ENCODE results near the gene SLC39A11.
"Not testable (repeated sequence)": the region's sequence is repeated elsewhere in the genome, so short reads cannot be mapped to it uniquely, and the experiment has no call there.

The SLC39A11 gene

DNA sequence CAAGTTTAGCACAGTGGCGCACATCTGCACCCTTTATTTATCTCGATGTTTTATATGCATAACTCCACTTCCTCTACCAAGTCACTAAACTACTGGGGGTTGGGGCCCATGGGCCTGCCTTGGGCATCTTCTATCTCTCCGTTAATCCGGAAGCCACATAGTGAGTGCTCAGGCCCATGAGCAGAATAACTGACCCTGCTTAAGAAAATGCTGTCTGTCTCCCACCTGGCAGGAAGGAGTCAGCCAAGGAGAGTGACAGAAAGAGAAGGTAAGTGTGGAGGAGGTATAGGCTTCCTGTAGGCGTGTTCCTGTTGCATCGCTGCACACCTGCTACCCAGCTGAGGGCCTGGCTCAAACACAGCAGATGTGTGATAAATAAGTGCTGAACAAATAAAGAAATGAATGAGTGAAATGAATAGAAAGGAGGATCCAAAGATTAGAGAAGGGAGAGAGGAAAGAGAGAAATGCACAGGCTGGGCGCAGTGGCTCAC is 320.1 kb downstream of the SLC39A11 start:
- no peak for DNase-seq (ENCODE audit: extremely low read depth in 1 of 2, low read depth in 1 of 2)

DNA sequence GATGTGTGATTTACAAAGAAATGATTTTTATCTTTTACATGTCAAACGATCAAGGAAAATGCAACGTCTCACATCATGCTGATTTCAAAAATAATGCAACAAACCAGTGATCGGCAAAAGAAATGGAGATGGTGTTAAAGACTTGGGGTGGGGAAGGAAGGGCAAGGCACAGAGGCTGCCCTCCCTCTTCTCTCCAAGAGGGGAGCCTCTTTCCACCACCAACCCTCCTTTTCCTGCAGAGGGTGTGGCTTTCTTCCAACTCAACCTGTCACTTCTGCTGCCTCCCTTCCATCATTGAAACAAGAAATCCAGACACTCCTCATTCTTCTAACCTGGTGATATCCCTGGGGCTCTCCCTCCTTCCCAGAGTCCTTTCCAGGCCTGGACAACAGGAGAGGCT is 320.8 kb downstream of the SLC39A11 start:
- DNase-seq (ENCODE audit: extremely low read depth in 1 of 2, low read depth in 1 of 2): no peak

DNA sequence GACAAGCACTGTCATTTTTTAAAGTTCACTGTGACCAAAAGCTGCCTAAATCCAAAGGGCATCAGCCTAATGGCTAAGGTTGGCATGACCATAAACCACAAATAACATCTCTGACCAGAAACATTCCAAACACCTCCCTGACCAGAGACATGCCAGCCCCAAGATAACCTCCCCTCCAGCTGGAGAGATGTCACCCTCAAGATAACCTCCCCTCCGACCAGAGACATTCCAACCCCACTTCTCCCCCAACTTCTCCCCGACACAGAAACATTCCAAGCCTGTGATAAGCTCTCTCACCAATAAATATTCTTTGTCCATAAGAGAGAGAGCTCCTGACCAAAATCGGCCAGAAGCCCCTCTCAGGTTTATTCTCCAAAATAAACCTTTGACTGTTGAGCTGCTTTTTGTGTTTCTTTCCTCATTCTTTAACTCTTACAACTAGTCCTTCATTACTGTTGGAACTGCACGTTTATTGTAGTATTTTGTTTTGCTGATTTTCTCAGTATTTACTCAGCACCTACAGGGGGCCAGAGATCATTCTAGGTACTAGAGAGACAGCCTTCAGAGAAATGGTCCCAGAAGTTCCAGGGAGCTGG is 325.6 kb downstream of the SLC39A11 start:
- DNase-seq (ENCODE audit: extremely low read depth in 1 of 2, low read depth in 1 of 2): no peak

DNA sequence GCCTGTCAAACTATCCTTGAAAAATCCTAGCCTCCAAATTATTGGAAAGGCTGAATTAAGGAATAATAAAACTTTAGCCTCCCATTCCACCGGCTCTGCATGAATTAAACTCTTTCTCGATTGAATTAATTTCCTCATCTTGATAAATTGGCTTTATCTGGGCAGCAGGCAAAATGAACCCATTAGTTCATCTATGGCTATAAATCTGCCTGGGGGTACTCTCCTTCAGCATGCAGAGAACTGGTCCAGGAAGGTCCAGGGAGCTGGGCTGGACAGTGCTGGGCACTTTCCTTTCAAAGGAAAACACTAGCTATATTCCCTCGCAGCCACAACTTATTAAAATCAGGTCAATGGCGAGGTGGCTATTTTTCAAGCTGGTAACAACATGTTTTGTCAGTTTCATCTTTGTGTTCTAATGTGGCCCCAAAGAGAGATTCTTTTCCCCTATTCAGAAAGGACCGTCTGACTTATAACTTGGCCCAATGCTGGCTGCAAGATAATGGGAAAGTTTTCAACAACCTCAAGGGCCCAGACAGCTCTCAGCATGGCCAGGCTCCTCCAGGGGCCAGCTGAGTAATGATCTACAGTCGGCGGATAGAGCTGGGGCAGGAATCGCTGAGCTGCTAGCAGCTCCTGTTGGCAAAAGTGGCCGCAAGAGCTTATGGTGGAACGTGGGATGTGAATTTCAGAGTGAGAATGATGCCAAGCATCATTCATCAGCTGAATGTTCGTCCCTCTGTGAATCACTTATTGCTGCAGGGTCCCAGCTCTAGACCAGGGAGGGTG is 326.9 kb downstream of the SLC39A11 start:
- DNase-seq (ENCODE audit: extremely low read depth in 1 of 2, low read depth in 1 of 2): no peak

DNA sequence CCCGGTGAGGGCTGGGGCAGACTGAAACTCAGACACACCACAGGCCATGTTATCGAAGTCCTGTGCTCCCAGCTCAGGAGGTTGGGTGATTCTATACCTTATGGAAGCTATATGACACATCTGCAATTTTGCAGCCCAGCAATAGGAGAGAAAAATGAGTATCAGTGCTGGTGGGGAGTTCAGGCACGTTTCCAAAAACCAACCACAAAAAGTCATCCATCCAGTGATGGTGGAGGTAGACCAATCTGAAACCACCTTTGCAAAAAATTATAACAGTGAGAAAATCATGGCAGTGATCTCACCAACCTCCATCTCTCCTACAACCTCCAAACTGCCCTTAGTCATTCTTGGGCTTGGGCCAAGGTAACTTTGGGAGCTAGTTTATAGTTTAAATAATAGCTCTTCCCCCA is 327.9 kb downstream of the SLC39A11 start:
- DNase-seq (ENCODE audit: extremely low read depth in 1 of 2, low read depth in 1 of 2): no peak

DNA sequence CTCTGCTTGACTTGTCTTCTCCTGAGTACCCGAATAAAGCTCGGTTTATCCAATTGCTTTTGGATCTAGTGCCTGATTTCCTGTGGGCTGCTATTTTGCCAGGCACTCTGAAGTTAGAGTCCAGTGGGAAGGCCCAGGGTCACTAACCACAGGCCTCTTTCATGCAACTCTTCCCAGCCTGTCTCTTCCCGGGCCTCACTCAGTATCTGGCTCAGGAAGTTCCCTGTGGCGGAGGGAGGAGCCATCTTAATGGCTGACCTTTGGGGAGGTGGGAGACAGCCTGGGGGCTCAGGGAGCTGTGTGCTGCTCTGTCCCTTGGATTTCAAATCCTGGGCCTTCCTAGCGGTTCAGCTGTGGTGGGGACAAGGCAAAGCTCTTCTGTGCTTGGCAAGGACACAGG is 328.5 kb downstream of the SLC39A11 start:
- DNase-seq (ENCODE audit: extremely low read depth in 1 of 2, low read depth in 1 of 2): no peak

DNA sequence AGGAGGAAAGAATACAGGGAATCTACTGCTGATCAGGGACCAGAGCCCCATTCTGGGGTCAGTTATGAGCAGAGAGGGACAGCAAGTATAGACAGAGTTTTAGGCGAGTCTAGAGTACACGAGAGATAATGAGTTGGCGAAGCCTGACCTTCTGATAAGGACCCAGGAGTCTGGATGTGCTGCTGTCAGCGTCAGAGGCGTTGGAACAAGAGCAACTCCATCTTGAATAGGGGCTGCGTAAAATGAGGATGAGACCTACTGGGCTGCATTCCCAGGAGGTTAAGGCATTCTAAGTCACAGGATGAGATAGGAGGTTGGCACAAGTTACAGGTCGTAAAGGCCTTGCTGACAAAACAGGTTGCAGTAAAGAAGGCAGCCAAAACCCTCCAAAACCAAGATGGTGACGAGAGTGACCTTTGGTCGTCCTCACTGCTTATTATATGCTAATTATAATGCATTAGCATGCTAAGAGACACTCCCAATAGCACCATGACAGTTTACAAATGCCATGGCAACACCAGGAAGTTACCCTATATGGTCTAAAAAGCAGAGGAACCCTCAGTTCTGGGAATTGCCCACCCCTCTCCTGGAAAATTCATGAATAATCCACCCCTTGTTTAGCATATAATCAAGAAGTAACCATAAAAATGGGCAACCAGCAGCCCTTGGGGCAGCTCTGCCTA is 330.5 kb downstream of the SLC39A11 start:
- DNase-seq (ENCODE audit: extremely low read depth in 1 of 2, low read depth in 1 of 2): not testable (repeated sequence)

DNA sequence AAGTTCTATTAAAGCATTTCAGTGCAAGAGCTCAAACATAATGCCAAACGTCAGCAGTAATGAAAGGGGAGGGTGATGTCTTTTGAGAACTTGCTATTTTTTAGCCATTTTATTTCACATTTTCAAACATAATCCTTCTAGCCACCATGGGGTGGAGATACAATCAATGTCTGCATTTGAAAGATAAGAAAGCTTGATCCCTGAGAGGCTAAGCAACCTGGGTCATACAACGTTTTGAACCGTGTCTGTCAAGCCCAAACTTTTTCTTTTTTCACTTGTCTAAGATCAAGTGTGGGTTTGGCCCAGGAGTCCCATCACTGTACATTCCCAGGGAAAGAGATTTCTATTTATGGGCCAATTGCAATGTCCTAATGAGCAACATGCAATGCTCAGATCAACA is 331.1 kb downstream of the SLC39A11 start:
- no peak for DNase-seq (ENCODE audit: extremely low read depth in 1 of 2, low read depth in 1 of 2)

DNA sequence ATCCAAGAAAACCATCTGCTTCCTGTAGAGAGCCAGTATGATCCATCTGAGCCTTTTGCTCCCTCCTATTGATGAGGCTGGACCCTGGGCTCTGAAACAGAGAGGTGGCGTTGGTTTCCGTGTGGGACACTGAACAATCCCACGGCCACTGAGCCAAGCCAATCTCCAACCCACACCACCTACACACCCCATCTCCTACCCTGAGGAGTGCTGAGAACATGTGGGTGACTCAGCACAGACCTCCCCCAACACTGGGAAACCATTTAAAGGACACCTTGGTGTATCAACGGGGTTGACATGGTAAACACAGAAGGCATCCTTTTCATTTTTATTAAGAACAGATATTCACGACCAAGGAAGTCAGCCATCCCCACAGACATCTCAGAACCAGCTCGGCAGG is 332.1 kb downstream of the SLC39A11 start:
- no peak for DNase-seq (ENCODE audit: extremely low read depth in 1 of 2, low read depth in 1 of 2)

DNA sequence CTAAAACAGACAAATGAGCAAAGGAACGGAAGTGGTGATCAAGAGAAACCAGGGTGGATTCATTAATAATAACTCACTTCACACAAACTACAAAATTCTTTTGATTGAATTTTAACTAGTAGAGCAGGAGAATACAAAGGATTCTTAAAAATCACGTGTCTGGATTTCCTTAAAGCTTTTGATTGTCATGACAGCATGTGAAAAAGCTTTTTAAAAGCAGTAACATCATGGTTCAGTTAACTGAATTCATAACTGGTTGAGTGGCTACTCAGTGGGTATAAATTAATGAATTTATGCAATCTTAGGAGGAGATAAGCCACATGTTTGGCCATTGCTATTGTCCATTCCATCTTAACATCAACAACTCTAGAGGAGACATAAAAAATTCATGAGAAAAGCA is 333.2 kb downstream of the SLC39A11 start:
- DNase-seq (ENCODE audit: extremely low read depth in 1 of 2, low read depth in 1 of 2): no peak

DNA sequence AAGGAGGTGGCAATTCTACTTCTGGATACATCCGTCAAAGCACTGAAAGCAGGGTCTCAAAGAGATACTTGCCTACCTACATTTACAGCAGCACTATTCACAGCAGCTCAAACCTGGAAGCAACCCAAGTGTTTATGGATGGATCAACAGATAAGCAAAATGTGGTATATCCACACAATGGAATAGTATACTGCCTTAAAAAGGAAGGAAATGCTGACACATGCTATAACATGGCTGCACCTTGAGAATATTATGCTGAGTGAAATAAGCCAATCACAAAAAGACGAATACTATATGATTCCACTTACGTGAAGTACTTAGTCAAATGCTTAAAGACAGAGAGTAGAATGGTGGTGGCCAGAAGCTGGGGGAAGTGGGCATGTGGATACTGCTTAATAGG is 336.2 kb downstream of the SLC39A11 start:
- DNase-seq (ENCODE audit: extremely low read depth in 1 of 2, low read depth in 1 of 2): no peak

DNA sequence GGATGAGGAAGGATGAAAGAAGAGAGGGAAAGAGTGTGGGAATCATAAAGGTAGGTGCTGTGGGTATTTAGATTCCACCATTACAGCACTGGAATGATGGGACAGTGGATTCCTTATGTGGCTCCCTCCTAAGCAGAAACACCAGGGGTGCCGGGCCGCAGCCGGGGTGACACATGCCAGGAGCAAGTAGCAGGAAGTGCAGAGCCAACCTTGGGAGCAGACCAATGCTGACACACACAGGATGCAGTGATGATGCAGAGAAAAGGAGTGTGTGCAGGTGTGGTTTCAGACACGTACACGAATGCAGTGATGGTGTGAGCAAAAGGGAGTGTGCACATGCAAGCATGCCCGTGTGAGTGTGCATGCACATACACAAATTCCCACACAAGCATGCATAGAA is 338.0 kb downstream of the SLC39A11 start:
- no peak for DNase-seq (ENCODE audit: extremely low read depth in 1 of 2, low read depth in 1 of 2)

DNA sequence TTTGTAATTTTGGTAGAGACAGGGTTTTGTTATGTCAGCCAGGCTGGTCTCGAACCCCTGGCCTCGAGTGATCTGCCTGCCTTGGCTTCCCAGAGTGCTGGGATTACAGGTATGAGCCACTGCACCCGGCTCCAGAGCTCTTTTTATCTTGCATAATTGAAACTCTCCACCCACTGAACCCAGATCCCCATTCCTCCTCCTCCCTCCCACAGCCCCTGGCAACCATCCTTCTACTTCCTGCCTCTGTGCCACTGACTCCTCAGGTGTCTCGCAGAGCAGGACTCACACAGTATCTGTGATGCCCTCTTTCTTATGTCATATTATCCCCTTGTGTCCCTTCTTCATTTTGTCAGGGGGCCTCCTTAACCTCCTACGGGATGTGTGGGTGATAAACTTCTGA is 340.7 kb downstream of the SLC39A11 start:
- DNase-seq (ENCODE audit: extremely low read depth in 1 of 2, low read depth in 1 of 2): no peak

DNA sequence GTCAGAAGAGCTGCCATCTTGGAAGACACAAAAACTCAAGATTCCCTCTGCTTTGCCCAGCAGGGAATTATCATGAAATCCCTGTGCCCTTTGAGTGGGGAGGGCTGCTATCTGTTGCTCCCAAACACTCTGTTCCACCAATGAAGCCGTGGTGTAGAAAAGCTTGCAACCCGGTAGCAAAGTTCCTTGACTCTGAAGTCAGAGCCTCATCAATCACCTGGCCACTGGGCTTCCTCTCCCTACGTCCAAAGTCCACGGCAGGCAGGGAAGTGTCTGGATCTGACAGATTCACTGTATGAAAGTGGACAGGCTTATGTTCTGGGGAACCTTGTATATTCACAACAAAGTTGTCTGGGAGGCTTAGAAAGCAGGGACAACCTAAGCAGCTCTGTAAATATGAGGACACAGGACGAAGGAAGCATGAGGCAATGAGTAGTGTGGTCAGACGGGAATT is 343.3 kb downstream of the SLC39A11 start:
- no peak for DNase-seq (ENCODE audit: extremely low read depth in 1 of 2, low read depth in 1 of 2)

DNA sequence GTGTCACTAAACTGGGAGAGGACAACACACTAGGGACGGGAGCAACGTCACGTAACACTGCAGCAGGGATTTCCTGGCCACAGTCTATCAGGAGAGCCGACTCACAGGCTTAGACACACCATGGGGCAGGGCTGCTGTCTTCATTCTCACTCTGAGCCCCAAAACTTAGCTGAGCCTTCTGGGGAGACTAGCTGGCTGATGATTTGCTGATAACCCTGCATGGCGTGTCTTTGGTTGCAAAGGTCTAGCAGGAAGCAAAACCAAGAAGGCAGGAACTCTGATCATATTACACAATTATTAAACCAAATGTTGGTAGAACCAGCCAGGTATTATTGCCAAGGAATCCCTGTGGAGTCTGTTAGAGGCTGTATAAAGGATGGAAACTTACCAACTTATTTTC is 345.0 kb downstream of the SLC39A11 start:
- DNase-seq (ENCODE audit: extremely low read depth in 1 of 2, low read depth in 1 of 2): no peak

DNA sequence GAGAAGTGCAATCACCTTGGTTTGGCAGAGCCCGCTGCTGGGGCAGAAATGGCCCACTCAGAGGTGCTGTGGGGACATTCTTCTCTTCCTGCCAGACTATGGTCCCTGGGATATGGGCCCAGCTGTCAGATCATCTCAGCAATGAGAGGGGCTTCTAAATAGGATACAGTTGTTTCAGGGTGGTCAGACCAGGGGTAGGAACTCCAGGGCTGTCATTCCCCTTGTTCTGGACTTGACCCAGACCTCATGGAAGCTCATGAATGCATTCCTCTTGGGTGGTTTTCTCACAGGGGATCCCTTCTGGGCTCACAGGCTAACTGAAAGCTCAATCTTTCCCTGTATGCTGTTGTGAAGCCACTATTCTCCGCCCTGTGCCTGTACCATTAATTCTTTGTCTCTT is 347.2 kb downstream of the SLC39A11 start:
- DNase-seq (ENCODE audit: extremely low read depth in 1 of 2, low read depth in 1 of 2): no peak

DNA sequence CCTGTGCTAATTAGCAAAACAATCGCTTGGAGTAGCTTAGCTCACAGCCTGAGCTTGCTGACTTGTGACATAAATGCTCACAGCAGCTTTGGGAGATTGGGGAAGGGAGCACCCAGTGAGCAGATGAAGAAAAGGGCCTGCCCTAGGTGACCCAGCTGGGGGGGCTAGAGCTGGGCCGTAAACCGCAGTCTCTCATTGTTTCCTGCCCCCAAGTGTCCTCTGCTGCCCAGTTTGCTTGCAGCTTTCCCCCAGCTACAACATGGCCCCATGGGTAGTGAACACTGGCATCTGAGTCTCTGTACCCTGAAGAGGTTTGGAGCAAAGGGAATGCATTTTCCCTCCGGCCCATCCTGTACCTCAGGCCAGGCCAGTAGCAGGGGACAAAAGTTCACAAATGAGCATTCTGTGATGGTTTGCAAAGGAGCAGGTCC is 349.4 kb downstream of the SLC39A11 start:
- DNase-seq (ENCODE audit: extremely low read depth in 1 of 2, low read depth in 1 of 2): no peak

DNA sequence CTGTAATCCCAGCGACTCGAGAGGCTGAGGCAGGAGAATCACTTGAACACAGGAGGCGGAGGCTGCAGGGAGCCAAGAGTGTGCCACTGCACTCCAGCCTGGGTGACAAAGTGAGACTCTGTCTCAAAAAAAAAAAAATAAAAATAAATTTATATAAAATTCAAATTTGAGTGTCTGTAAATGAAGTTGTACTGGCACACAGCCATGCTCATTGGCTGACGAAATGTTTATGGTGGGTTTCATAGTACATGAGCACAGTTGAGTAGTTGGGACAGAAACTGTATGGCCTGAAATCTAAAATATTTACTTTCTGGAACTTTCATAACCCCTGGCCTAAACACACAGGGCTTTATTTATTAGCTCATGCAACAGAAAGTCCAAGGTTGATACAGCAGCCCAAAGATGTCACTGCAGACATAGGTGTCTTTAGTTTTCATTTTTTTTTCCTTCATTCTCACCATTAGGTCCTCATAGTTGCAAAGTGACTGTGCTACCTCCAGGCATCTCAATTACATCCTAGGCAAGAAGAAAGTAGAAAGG is 355.3 kb downstream of the SLC39A11 start:
- no peak for DNase-seq (ENCODE audit: extremely low read depth in 1 of 2, low read depth in 1 of 2)

DNA sequence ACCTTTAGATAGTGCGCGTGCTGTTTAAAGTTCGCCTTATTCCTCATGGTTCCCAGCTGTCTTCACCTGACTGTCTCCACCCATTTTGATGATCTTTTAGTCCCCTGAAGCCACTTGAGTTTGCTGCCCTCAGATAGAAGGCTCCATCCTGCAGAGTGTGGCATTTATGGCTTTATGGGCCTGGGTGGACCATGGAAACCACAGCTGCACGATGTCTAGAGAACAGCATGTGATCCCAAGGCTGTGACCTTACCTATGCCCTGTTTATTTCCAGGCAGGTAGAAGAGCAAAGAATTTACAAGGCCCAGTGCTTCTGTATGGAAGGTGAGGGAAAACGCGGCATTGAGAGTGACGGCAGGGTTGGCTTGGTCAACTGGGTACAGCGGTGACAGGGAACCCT is 356.9 kb downstream of the SLC39A11 start:
- no peak for DNase-seq (ENCODE audit: extremely low read depth in 1 of 2, low read depth in 1 of 2)

DNA sequence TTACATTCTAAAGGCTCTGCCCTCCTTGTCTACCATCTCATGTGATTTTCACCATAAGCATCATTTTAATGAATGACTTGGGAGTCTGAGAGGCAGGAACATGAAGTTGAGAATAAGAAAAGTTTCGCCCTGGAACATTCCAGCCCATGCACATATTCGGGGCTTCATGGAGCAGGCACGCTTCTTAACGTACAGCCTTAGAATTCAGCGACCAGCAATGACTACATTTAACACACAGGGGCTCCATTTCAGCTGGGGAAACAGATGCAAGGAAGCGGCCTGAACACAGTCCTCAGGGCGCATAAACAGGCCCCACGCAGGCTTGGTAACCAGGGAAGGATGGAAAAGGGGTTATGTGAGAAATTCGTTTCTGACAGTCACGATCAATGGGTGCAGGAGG is 357.4 kb downstream of the SLC39A11 start:
- no peak for DNase-seq (ENCODE audit: extremely low read depth in 1 of 2, low read depth in 1 of 2)

DNA sequence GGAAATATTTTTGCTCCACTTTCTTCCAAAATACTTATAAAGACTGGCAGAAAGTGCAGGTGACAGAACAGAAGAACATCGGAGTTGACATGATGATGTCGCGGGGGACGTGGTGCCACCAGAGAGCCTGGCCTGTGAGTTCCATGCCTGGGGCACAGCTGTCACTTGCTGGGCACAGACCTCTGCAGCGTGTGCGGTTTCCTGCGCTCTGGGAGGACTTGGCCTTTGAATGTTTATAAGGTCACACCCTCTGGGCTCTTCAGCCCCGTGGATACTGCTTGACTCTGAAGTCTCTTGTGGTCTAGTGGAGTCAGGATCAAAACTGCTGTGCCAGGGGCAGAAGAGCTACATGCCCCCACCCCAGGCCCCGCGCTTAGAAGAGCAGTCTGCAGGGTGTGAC is 357.9 kb downstream of the SLC39A11 start:
- no peak for DNase-seq (ENCODE audit: extremely low read depth in 1 of 2, low read depth in 1 of 2)

All from stimulated activated CD8-positive, alpha-beta memory T cell treated with anti-CD3 and anti-CD28 coated beads, Interleukin-7, amount 100 ng/mL, for 48 hours (primary cell).